ENCODE data around the gene FPR3.

DNA sequence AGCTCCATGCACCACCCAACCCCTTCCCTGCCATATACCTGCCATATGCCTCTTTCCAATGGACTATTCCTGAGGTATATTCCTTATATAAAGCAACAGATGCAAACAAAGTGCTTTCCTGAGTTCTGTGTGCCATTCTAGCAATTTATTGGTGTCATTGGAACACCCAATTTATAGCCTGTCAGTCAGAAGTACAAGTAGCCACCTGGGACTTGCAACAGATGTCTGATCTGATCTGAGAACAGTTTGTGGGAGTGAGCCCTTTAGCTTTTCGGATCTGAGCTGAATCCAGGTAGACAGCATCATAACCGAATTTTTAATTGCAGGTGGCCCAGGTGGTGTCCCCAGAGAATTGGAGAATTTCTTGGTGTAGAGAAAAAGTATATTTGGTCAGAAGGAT lies 963 bp upstream of the FPR3 start:
- TF ChIP-seq, protein P1, sequence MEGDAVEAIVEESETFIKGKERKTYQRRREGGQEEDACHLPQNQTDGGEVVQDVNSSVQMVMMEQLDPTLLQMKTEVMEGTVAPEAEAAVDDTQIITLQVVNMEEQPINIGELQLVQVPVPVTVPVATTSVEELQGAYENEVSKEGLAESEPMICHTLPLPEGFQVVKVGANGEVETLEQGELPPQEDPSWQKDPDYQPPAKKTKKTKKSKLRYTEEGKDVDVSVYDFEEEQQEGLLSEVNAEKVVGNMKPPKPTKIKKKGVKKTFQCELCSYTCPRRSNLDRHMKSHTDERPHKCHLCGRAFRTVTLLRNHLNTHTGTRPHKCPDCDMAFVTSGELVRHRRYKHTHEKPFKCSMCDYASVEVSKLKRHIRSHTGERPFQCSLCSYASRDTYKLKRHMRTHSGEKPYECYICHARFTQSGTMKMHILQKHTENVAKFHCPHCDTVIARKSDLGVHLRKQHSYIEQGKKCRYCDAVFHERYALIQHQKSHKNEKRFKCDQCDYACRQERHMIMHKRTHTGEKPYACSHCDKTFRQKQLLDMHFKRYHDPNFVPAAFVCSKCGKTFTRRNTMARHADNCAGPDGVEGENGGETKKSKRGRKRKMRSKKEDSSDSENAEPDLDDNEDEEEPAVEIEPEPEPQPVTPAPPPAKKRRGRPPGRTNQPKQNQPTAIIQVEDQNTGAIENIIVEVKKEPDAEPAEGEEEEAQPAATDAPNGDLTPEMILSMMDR (IDR thresholded peaks at IDR 0.05; ENCODE audit: extremely low read depth in 1 of 2, insufficient read depth in 1 of 2, low read depth in 1 of 2, low read length in 2 of 2) = no peak
- TF ChIP-seq EZH2 (IDR thresholded peaks at IDR 0.05; ENCODE audit: borderline replicate concordance, low read depth, low read length, severe bottlenecking) (no peak), POLR2A (IDR thresholded peaks at IDR 0.05; ENCODE audit: low read depth, low read length) (no peak), POLR2AphosphoS5 (IDR thresholded peaks at IDR 0.05; ENCODE audit: insufficient read depth, low read depth, low read length) (no peak), FOS (IDR thresholded peaks at IDR 0.05; ENCODE audit: borderline replicate concordance, insufficient read depth, low read length) (no peak), JUN (IDR thresholded peaks at IDR 0.05; ENCODE audit: borderline replicate concordance, insufficient read depth, insufficient read length, low read depth) (no peak)

Data from endothelial cell of umbilical vein (primary cell).